Retina (tissue), 1 donor: ENCODE results near the gene SCN8A.
"Not testable (repeated sequence)": the region's sequence is repeated elsewhere in the genome, so short reads cannot be mapped to it uniquely, and the experiment has no call there.

Source experiments
- DNase-seq: peaks from one replicate; pipeline ENCODE4 v3.0.0-alpha.2; 2016

Gene SCN8A

DNA sequence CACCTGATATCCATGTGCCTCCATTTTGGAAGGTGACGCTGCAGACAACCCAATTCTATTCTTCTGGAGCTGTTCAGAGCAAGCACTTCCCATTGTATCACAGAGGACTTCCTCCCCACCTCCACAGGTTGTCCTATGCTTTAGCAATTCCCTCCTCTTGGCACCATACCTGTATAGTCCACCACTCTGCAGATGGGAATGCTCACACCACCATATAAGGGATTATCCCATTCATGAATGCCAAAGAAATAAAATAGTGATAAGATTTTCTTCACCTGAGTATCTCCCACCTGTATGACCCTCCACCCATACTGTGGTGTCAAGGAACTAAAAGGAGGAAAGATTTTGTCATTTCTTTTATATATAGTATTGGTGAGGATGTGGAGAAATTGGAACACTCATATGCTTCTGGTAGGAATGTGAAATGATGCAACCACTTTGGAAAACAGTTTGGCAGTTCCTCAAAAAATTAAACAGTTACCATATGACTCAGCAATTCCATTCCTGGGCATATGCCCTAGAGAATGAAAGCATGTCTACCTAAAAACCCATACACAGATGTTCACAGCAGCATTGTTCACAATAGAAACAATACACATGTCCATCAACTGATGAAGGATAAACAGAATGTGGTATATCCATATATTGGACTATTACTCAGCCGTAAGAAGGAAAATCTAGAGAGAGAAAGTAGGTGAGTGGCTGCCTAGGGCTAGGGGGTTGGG lies 182.3 kb downstream of the SCN8A start:
- DNase-seq, result no peak

- DNase-seq, result no peak
Observed at GRCh38 chr12:51774933-51775332, 183.9 kb downstream of the SCN8A start.

- DNase-seq, result peak; percentile 9
Observed at GRCh38 chr12:51777457-51777856, 186.4 kb downstream of the SCN8A start.

DNA sequence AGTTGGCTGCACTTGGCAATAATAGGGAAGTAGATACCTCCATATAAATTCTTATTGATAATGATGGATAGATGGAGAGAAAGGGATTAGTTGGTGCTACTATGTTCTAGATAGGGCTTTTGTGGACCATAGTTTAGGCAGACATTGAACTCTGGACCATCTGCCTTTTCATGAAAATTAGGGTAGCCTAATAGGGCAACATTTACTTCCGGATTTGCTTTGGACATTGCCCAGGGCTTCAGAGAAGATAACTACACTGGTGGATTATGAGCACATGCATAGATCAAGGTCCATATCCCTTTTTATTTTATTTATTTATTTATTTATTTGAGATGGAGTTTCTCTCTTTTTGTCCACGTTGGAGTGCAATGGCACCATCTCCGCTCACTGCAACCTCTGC lies 186.9 kb downstream of the SCN8A start:
- no peak for DNase-seq

DNA sequence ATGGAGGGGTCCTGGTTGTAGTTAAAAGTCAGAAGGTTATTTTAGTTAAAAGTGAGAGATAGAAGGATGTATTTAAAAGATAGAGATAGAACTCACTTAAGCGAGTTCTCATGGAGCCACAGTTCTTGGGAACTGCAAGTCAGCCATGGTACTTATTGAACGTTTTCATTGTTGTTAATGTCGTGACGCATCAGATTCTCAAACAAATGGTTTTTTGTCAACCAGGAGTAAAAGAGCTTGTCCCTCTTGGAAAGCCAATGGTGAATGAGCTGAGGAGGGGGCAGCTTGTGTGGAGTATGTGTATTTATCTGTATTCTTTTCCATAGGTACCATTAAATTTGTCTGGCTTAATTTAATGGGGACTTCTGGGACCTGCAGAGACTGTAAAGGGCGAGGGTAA lies 188.8 kb downstream of the SCN8A start:
- no peak for DNase-seq

DNA sequence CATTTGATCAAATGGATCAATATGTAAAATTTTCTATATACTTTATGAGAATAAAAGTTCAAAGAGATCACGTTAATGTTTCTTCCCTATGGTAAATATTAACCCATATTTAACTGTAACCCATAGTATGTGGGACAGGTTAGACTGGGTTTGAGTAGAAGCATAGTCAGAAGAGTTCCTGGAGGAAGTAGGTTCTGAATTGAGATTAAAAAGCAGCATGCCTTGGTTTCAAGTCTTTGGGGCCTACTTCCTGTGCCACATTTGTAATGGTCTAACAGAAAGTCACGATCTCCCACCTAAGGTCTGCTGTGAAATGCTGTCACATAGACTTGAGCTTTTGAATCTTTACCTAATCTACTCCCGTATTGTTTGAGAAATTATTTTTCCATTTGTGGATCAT lies 193.7 kb downstream of the SCN8A start:
- DNase-seq, result no peak

- no peak for DNase-seq
Observed at GRCh38 chr12:51785906-51786305, 194.9 kb downstream of the SCN8A start.

- DNase-seq, result no peak
Observed at GRCh38 chr12:51788876-51789275, 197.8 kb downstream of the SCN8A start.

- DNase-seq, result no peak
Observed at GRCh38 chr12:51792417-51792816, 201.4 kb downstream of the SCN8A start.

DNA sequence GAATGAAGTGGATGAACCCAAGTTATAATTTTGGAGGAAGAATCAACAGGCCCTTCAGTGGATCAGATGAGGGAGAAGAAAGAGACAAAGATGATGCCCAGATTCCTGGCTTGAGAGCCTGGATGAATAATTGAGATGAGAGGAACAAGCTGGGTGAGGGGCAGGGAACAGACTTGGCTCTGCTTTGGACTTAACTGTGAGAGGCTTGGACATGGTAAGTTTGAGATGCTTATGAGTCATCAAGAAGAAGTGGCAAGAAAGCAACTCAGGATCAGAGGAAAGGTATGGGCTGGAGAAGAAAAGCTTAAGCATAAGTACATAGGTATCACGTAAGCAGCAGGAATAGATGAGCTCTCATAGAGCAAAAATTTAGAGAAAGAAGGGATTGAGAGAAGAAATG lies 202.2 kb downstream of the SCN8A start:
- no peak for DNase-seq

DNA sequence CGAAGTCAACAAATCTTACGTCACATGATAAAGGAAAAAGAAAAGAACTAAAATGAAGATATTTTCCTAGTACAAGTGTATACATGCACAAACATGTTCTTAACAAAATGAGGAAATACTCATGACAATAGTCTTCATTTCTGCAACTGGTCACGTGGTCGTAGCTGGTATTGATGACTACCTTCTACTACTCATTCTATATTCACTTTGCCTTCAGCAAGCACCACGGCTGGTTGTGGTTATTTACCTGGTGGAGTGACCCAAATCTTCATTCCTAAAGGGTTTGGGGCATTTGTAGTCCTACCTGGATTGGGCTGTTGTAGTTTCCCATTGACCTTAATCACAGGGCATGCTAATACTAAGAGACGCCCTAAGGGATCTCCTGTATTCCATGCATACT lies 206.3 kb downstream of the SCN8A start:
- no peak for DNase-seq

DNA sequence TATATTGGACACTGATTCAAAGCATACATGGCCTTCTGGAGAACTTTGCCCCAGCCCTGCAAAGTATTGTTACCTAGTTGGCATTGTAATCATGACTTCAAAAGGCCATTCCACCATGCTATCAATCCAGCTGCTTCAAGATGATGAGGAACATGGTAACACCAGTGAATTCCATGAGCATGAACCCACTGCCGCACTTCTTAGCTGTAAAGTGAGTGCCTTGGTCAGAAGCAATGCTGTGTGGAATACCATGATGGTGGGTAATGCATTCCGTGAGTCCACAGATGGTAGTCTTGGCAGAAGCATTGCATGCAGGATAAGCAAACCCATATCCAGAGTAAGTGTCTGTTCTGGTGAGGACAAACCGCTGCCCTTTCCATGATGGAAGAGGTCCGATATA lies 207.0 kb downstream of the SCN8A start:
- not testable (repeated sequence) for DNase-seq

GRCh38 chr12:51798501-51798900 lies 207.5 kb downstream of the SCN8A start:
- no peak for DNase-seq

- no peak for DNase-seq
Observed at GRCh38 chr12:51801027-51801426, 210.0 kb downstream of the SCN8A start.

DNA sequence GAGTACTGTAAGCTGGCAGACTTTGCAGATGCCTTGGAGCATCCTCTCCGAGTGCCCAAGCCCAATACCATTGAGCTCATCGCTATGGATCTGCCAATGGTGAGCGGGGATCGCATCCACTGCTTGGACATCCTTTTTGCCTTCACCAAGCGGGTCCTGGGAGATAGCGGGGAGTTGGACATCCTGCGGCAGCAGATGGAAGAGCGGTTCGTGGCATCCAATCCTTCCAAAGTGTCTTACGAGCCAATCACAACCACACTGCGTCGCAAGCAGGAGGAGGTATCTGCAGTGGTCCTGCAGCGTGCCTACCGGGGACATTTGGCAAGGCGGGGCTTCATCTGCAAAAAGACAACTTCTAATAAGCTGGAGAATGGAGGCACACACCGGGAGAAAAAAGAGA lies 215.9 kb downstream of the SCN8A start:
- no peak for DNase-seq

- no peak for DNase-seq
Observed at GRCh38 chr12:51809193-51809592, 218.2 kb downstream of the SCN8A start.

GRCh38 chr12:51811203-51812202 lies 220.5 kb downstream of the SCN8A start:
- DNase-seq, result no peak

GRCh38 chr12:51812871-51813270 lies 221.8 kb downstream of the SCN8A start:
- no peak for DNase-seq

DNA sequence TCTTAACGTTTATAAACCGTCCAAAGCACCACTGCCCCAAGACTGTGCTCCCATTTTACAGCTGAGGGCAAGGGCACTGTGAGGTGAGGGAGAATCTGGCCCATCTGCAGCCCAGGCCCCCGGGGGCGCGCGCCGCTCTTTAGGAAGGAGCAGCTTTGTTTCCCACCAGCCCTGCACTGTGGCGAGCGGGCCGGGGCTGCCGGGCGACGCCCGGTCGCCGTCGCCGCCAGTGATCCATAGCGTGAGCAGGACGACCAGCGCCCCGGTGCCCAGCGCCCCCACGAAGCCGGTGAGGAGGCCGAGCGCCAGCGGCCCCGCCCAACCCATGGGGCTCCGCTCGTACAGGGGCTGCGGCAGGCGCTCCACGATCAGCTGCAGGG lies 222.9 kb downstream of the SCN8A start:
- DNase-seq, result peak; percentile 71

DNA sequence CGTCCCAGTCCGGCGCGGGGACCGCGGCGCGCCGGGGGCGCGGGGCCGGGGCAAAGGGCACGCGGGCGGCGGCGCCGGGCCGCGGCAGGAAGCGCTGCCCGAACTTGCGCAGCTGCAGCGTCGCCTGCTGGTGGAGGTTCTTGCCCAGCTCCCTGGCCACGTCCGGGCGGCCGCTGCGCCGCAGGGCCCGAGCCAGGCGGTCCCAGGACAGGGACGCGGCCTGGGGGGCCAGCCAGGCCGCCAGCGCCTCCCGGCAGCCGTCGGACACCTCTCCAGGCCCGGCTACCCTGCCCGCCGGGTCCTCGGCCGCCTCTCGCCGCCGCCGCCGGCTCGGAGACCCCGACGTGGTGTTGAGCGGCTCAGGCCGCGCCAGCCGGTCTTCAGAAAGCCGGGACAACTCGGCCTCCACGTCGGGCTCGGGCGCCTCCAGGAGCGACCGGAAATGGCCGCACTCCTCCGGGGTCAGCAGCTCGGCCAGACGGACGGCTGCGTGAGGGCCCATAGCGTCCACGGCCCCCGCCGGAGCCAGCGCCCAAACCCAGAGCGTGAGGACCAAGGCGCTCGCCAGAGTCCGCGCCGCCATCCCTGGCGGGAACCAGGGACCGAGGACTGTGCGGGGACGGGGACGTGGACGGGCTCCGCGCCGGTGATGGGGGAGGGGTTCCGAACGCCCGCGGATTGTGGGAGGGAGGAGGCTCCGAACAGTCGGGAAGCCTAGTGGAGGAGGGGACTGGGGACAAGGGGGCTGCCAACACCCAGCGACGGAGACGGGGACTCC lies 223.5 kb downstream of the SCN8A start:
- DNase-seq, result peak; percentile 80

- no peak for DNase-seq
Observed at GRCh38 chr12:51815571-51815970, 224.5 kb downstream of the SCN8A start.

DNA sequence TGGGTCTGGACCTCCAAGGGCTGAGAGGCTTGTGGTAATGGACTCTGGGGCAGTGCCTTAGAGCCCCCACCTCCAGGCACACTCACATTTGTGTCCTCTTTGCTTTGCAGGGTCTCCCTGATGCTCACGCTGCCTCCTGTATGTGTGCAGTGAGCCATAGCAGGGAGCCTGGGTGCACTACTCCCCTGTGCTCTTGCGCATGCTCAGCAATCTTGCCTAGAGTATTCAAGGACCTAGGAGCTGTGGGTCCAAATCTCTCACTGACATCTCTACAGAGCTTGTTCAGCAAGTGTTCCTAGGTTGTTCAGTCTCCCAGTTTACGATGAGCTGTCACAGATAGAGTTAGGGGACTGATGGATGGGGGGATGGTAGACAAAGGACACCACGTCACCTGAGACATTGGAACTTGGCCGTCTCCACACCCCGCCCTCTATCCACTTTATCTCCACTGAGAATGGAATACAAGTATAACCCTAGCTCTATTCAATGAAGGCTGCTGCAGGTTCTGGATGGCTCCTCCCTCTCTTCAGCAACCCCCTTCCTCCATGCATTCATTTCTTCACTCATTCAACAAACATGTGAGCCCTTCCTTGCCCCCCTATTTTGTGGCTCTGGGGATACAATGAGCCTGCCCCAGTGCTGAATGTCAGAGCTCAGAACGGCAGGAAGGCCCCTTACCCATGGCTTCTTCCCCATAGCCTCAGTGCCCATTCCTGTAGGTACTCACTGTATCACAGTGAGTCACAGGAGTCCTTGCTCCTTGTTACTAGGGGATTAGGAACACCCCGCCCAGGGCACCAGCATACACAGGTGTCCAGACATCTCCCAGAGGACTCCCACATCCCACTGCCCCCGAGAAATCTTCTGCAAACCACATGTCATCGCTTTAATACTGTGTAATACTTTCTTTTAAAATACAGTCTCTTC lies 226.3 kb downstream of the SCN8A start:
- DNase-seq, result no peak
